ENCODE results near the gene GNPDA1. TPM values are rescaled to one million over a fixed set of nuclear protein-coding genes. Genes with fewer than 3 reads are reported as not detected.

GNPDA1 gene
- total and polyA plus RNA-seq, 2 of the 8 experiments (the other 6 are each of a cell fraction or from before 2014, with no cell fraction given) = 33.0 to 94.3 TPM

DNA sequence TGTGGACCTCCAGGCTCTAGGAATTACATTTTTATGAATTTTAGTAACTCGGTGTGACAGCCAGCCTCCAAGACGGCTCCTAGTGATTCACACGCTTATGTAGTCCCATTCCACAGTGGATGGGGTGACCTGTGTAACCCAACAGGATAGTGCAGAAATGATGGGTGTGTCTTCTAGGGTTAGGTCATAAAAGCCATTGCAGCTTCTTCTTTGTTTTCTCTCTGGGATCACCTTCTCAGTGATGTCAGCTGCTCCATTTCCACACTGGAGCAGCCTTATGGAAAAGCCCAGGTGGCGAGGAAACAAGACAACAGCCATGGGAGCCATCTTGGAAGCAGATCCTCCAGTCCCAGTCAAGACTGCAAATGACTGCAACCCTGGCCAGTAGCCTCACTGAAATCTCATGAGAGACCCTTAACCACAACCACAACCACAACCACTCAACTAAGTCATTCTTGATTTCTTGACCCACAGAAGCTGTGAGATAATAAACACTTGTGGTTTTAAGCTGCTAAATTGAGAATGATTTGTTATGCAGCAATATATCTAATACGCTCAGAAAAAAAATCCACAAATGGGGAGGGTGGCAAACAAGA is 5.1 kb upstream of the GNPDA1 start:
- WGBS, 2 experiments (ENCODE audit: extremely low coverage in 1 of 2, insufficient coverage in 1 of 2, insufficient read length in 1 of 2, insufficient replicate concordance in 2 of 2, low coverage in 1 of 2, low lambda C conversion rate in 2 of 2, missing lambda C conversion rate in 1 of 2) = 90% methylated on average over 5 of the region's 5 CpGs; no CpG with 5 or more reads in 1 of the 2 experiments
- FAIRE-seq = no peak
- no peaks in the 10 kb centered on the region for H3K36me3 ChIP-seq (ENCODE audit: control insufficient read depth in 2 of 4, insufficient read depth in 4 of 4, low read length in 3 of 4)

More for the DNA sequence above, 5.1 kb upstream of the GNPDA1 start:
- H3K79me2 ChIP-seq (ENCODE audit: control insufficient read depth in 1 of 2, insufficient read depth in 2 of 2, low read length in 2 of 2) = no peaks in the 10 kb centered on the region
- no peaks in the 10 kb centered on the region; the same call in 1 of the 2 replicates for H3K23me2 ChIP-seq (ENCODE audit: low read depth, low read length)
- H3K9ac ChIP-seq (replicated peaks in 1 of 4; ENCODE audit: extremely low read depth in 1 of 4, low read depth in 3 of 4, low read length in 3 of 4) = no peak overlapping the region
- H3K4me2 ChIP-seq (ENCODE audit: insufficient read depth in 1 of 2, low read depth in 2 of 2, low read length in 2 of 2) = no peak overlapping the region
- H2BK120ac ChIP-seq (replicated peaks; ENCODE audit: low read depth, low read length) = no peak overlapping the region
- no peak overlapping the region for H4K91ac ChIP-seq (replicated peaks; ENCODE audit: insufficient read length, low read length)
- DNase-seq (ENCODE audit: low read depth in 1 of 2, low spot score in 2 of 2) = no peak
- H3K27me3 ChIP-seq (replicated peaks in 1 of 4; ENCODE audit: control insufficient read depth in 3 of 4, extremely low read depth in 1 of 4, insufficient read depth in 3 of 4, low read length in 3 of 4) = peaks cover 0 to 3% (median 0%) of the 10 kb centered on the region in 4 experiments; a peak in 1 of 7 replicates
- no peak overlapping the region for H3K27ac ChIP-seq (ENCODE audit: low read depth, low read length)
- H3K56ac ChIP-seq (replicated peaks; ENCODE audit: insufficient read length, low read depth, low read length) = no peak overlapping the region
- no peak overlapping the region for H3K4me3 ChIP-seq (ENCODE audit: extremely low read depth in 1 of 4, insufficient read depth in 2 of 4, low read depth in 3 of 4, low read length in 4 of 4)
- H2AFZ ChIP-seq (ENCODE audit: low read length) = no peak overlapping the region
- H2BK15ac ChIP-seq (ENCODE audit: low read length) = no peak overlapping the region
- H3K18ac ChIP-seq (ENCODE audit: extremely low read depth, low read length) = no peak overlapping the region
- H3K4ac ChIP-seq (replicated peaks; ENCODE audit: insufficient read length, low read depth, low read length) = no peak overlapping the region
- ChIA-PET CTCF (ENCODE audit: partially characterized antibody) (interaction anchor here (1.3 to 11.4 kb wide), 2 partner anchors 12 to 128 kb away, joined by 4 to 112 read pairs; no protein-coding TSS in a partner anchor), POLR2A (ENCODE audit: partially characterized antibody) (no interaction called here)
- H2BK20ac ChIP-seq (ENCODE audit: low read length) = no peak overlapping the region
- H3K23ac ChIP-seq (ENCODE audit: insufficient read length) = no peak overlapping the region
- H3K79me1 ChIP-seq (ENCODE audit: low read depth, low read length) = no peaks in the 10 kb centered on the region
- H2AK5ac ChIP-seq (ENCODE audit: low read depth, low read length) = no peak overlapping the region
- H2BK5ac ChIP-seq (ENCODE audit: low read depth, low read length) = no peak overlapping the region
- no peaks in the 10 kb centered on the region for H4K20me1 ChIP-seq (replicated peaks in 1 of 2; ENCODE audit: control insufficient read depth in 1 of 2, insufficient read depth in 2 of 2, low read length in 2 of 2)
- TF ChIP-seq HDAC6 (IDR thresholded peaks at IDR 0.05; ENCODE audit: low read depth, low read length) (no peak), ATF3 (IDR thresholded peaks at IDR 0.05; ENCODE audit: insufficient read depth, low read depth, low read length) (no peak), KDM4A (IDR thresholded peaks at IDR 0.05; ENCODE audit: low read depth, low read length, severe bottlenecking) (no peak), ZNF274 (IDR thresholded peaks at IDR 0.05; ENCODE audit: borderline replicate concordance, extremely low read depth, low read length) (no peak), ATF2 (IDR thresholded peaks at IDR 0.05; ENCODE audit: low read length) (no peak), POLR2AphosphoS5 (IDR thresholded peaks at IDR 0.05; ENCODE audit: low read depth, low read length) (no peak), BACH1 (IDR thresholded peaks at IDR 0.05; ENCODE audit: low read length) (no peak), ASH2L (IDR thresholded peaks at IDR 0.05; ENCODE audit: low read length) (no peak), CBX8 (IDR thresholded peaks at IDR 0.05; ENCODE audit: borderline replicate concordance, low read depth, low read length) (no peak)
- peaks cover 0 to 2% (median under 1%) of the 10 kb centered on the region in 4 experiments; a peak in 2 of 7 replicates for H3K4me1 ChIP-seq (replicated peaks in 1 of 4; ENCODE audit: control insufficient read depth in 3 of 4, insufficient read depth in 4 of 4, low read length in 3 of 4)
- no peak overlapping the region for H3K14ac ChIP-seq (ENCODE audit: insufficient read length)
- H4K8ac ChIP-seq (ENCODE audit: extremely low read depth, insufficient read depth, low read length) = no peak overlapping the region; the same call in 1 of the 2 replicates
- H4K5ac ChIP-seq (ENCODE audit: insufficient read length, low read depth, low read length) = no peak overlapping the region
- no peak overlapping the region for H2BK12ac ChIP-seq (ENCODE audit: low read depth, low read length)
- H3K9me3 ChIP-seq (ENCODE audit: insufficient read depth in 2 of 2, low read depth in 1 of 2, low read length in 1 of 2) = peaks cover 0 to 3% of the 10 kb centered on the region in 2 experiments; a peak in 1 of 4 replicates

All from H1 (cell line).